Measurements from ENCODE around the gene ADAMTS4. TPM values are rescaled to one million over a fixed set of nuclear protein-coding genes. Genes with fewer than 3 reads are reported as not detected.

ADAMTS4 gene
- total RNA-seq, 1 donor from 2014 or later = 16.6 TPM

- DNase-seq (ENCODE audit: extremely low read depth, low read depth, low spot score) = no peak
Measured at GRCh38 chr1:161197560-161198193, 1.2 kb downstream of the ADAMTS4 start.

- no peak for DNase-seq (ENCODE audit: extremely low read depth, low read depth, low spot score)
Measured at GRCh38 chr1:161196521-161197451, 2.1 kb downstream of the ADAMTS4 start.

DNA sequence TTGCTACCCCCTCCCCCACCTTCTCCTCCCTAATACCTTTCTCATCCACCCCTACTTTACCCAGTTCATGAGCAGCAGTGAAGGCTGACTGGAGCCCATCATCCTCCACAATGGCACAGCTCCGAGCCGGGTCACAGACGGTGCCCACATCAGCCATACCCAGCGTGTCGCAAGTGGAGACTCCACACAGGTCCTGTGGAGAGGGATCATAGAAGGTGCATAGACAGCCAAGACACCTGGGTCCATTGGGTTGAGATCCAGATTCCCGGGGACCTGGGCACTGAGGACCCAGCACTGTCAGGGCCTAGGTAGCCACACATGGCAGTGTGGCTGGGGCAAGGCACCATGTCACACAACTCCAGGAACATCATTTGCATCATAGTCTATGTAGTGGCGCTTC lies 2.7 kb downstream of the ADAMTS4 start:
- no peak for DNase-seq (ENCODE audit: extremely low read depth, low read depth, low spot score)

DNA sequence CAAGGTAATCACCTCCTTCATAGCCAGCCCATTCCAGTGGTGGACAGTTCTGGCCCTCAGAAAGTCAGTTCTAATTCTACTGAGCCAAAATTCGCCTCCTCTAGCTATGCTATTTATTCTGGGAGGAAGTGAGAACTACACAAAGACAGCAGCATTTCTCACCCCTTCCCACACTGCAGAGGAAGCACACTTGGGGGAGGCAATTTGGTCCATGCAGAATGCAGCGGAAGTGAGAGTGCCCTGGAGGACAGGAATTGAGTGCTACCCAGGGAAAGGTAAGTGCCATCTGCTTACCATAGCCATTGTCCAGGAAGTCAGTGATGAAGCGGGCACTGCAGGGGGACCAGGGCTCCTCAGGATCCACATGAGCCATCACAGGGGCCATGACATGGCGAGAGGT lies 3.7 kb downstream of the ADAMTS4 start:
- no peak for DNase-seq (ENCODE audit: extremely low read depth, low read depth, low spot score)

- no peak for DNase-seq (ENCODE audit: extremely low read depth, low read depth, low spot score)
Measured at GRCh38 chr1:161193561-161194235, 5.2 kb downstream of the ADAMTS4 start.

- DNase-seq (ENCODE audit: extremely low read depth, low read depth, low spot score) = no peak
Measured at GRCh38 chr1:161192476-161193465, 6.1 kb downstream of the ADAMTS4 start.

DNA sequence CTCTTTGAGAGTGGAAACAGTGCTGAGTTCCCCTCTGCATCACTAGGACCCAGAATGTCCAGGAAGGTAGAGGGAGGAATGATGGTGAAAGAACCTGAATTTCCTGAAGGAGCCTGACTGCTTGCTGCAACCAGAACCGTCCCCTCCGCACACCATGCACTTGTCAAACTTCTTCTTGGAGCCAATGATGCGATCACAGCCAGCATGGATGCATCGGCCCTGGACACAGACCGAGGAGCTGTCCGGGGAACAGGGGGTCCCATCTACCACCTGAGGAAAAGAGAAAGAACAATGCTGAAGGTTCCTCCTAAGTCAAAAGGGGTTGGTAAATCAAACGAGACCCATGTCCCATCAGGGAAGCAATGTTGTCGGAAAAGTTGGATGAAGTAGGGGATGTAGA lies 6.9 kb downstream of the ADAMTS4 start:
- DNase-seq (ENCODE audit: extremely low read depth, low read depth, low spot score) = no peak

DNA sequence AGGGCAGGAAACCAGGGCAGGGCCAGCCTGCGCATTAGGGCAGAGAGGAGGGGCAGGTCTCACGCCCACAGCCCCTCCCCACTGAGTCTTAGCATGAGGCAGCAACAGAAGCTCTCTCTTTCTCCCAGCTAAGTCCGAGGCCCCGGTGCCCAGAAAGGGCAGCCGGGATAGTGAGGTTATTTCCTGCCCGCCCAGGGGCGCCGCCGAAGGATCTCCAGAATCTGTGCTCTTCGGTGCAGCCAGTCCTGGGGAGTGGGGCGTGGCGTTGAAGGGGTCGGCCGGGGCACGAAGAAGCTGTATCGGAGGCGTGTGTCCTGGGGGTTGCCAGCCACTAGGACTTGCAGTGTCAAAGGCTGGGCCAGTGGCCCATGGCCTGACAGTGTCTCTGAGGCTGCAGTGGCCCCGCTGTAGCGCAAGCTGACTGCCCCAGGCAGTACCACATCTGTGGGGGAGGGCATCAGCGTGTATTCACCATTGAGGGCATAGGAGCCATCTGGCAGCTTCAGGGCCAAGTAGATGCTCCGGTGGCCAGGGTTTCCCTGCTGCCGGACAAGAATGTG lies 7.8 kb downstream of the ADAMTS4 start:
- no peak for DNase-seq (ENCODE audit: extremely low read depth, low read depth, low spot score)

- no peak for DNase-seq (ENCODE audit: extremely low read depth, low read depth, low spot score)
Measured at GRCh38 chr1:161189036-161189435, 9.8 kb downstream of the ADAMTS4 start.

DNA sequence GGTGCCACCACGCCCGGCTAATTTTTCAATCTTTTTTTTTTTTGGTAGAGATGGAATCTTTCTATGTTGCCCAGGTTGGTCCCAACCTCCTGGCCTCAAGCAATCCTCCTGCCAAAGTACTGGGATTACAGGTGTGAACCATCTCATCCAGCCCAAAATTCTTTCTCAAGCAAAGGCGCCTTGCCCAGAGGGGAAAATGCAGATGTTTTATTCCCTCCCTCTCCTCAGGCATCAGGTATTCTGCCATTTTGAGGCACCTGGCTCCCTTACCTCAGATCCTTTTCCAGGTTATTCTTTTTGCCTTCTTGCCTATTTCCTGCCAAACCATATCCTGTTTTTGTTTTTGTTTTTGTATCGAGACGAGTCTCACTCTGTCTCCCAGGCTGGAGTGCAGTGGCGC lies 10.5 kb downstream of the ADAMTS4 start:
- DNase-seq (ENCODE audit: extremely low read depth, low read depth, low spot score) = no peak

DNA sequence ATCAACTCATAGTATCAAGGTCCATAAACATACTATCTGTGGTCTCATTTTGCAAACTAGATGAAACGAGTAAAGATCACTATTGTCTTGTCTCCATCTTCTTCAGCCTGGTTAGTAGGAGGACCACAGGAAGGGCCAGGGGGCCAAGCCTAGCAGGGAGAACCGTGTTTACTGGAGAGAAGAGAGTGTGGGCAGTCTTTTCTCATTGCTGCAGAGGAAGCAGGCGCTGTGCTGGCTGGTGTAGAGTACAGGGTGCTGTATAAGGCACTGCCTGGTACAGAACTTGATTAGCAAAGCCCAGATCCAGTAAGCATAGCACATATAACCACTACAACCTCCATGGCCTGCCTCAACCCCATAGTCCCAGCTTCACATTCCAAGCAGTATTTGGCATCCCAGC lies 11.5 kb downstream of the ADAMTS4 start:
- no peak for DNase-seq (ENCODE audit: extremely low read depth, low read depth, low spot score)

DNA sequence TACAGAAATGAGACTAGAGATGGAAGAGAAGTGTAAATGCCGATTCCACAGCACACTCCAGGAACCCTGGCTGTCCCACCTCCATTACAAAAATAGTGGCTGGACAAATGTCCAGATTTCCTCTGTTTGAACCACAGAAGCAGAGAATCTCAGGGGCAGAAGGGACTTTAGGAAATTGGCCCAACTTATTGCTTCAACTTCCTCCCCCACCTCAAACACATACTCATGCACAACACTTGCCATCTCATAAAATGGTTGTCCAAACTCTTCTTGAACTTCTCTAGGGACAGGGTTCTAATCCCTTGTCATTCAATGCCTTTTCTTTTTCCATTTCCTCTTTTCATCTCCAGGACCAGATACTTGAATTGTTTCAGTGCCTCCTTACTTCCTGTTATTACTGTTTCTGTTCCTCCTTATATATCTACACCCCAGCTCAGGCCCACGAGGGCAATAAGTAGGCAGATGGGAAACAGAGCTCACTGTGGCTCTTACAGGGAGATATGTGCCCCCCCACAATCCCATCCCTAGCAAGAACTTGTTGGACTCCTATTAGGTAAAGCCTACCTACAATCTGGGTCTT lies 13.0 kb downstream of the ADAMTS4 start:
- DNase-seq (ENCODE audit: extremely low read depth, low read depth, low spot score) = no peak

DNA sequence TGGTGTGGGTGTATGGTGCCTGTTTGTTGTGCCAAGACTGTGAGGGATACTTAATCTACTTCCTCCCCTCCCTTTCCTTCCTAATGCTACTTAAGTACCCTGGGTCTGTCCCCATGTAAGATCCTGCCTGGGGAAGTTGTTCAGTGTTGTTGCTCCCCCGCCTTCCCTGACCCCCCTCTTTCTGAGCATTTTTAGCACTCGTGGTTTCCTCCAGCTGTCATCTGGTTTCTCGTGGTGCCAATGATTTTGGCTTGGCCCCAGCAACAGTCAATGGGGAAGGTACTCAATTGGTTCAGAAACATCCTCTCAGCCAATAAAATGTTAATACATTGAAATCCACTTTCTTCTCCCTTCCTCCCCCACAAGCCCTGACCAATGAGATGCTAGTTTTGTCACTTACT lies 13.6 kb downstream of the ADAMTS4 start:
- DNase-seq (ENCODE audit: extremely low read depth, low read depth, low spot score) = peak; percentile 87

- no peak for DNase-seq (ENCODE audit: extremely low read depth, low read depth, low spot score)
Measured at GRCh38 chr1:161182214-161182613, 16.6 kb downstream of the ADAMTS4 start.

GRCh38 chr1:161180639-161181038 lies 18.2 kb downstream of the ADAMTS4 start:
- no peak for DNase-seq (ENCODE audit: extremely low read depth, low read depth, low spot score)

DNA sequence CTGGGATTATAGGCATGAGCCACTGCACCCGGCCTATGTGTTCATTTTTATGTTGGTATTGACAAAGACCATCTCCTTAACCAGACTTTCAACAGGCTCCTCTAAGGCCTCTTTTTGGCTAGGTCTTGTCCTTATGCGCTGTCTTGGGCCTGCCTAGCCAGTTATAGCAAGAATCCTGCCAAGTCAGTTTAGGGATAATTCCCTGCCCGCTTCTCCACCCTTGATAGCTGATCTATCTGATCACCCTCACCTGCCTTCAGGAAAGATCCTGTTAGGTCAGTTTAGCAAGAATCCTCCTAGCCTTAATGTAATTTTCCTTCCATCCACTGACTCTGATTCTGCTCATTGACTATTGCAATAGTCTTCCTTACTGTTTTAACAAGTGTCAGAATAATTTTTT lies 19.2 kb downstream of the ADAMTS4 start:
- no peak for DNase-seq (ENCODE audit: extremely low read depth, low read depth, low spot score)

DNA sequence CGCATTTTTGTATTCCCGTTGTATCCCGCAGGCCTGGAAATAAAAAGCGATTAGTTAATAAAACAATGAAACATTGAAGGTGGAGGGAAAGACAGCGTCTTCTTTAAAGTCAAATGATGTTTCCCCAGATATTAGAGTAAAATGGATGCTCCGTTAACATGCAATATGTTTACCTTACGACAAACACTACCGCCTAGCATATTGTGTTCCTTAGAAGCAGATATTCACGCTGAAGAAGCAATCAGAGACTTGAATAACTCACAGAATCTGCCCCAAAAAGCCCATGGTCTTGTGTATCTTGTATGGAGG lies 21.0 kb downstream of the ADAMTS4 start:
- DNase-seq (ENCODE audit: extremely low read depth, low read depth, low spot score) = no peak

DNA sequence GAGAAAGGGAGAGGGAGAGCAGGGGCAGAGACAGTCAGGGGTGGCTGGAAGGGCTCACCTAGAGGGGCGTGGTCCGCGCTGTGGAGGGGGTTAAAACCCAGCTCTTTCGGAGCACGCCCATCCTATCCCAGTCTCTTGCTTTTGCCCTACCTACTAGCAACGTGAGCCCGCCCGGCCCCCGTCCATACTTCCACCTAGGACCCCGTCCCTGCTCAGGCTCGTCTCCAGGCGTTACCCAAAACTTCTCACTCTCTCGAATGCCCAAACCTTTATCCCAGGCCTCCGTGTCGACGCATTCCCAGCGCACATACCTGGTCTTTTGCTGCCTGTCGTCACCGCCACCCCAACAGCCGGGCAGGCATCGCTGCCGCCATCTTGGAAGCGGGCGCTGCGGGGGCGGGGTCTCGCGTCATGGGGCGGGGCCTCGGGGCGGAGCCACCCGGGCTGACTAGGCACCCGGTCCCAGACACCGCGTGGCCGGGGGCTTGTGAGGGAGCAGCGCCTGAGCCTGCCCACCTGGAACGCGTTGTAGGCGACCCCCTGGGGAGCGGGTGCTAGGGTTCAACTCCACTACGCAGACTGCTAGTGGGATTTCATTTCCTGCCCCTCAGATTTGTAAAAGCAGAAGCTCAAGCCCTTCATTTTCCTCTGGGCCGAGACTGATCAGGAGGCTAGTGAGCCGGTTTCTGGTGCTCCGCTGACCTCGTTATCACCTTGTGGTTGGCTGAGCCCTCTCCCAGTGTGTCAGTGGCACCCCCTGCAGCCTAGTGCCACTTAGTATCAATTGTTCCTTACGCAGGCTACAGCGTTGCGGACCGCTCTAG lies 21.5 kb downstream of the ADAMTS4 start, which contains the start of gene B4GALT3:
TSS of gene B4GALT3 (minus strand) at position 396 of the 824 bp plus-strand sequence. CDS start 1,447 bp downstream, outside the sequence.
- no peak for DNase-seq (ENCODE audit: extremely low read depth, low read depth, low spot score)

Measured in glomerular endothelial cell (primary cell).